Measurements from ENCODE around the gene NCF4. TPM values are rescaled to one million over a fixed set of nuclear protein-coding genes. Genes with fewer than 3 reads are reported as not detected.

NCF4 gene
- total RNA-seq, 5 donors from 2014 or later (not counting 1 experiment from before 2014, with no cell fraction given) = 8.0 to 23.6 (median 15.9) TPM

DNA sequence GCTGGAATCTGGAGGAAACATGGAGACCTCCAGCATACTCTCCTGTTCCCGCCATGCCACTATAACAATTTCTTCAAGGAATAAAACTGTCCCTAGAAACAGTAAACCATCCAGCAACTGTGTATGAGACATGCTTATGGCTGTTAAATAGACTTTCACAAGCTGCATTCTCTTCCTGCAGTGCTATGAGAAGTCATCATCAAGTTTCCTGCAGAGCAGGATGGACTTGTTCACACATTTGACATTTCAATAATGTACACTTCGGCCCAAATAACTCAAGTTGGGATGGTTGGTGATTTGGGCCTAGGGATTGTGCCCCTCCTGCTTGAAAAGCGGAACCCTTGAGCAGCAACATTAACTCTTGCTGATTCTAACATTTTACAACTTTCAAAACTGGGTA lies 32.5 kb downstream of the NCF4 start:
- H3K4me1 ChIP-seq (ENCODE audit: control insufficient read depth in 1 of 2, extremely low read depth in 1 of 2, insufficient read depth in 2 of 2, low read length in 2 of 2) = no peaks in the 10 kb centered on the region
- H3K4me3 Mint-ChIP-seq = no peak overlapping the region
- peaks cover 7% of the 10 kb centered on the region for H3K36me3 Mint-ChIP-seq
- H3K27ac ChIP-seq (ENCODE audit: low read length) = no peak overlapping the region
- no peak overlapping the region for H3K27ac Mint-ChIP-seq
- H3K9me3 Mint-ChIP-seq = peaks cover 6 to 12% (median 8%) of the 10 kb centered on the region in 3 donors
- WGBS (ENCODE audit: insufficient coverage) = no CpG with 5 or more reads among the region's 3 CpGs
- ATAC-seq (replicated peaks in 1 of 4) (no peak), DNase-seq (no peak)
- H3K27me3 Mint-ChIP-seq = no peaks in the 10 kb centered on the region
- CTCF ChIA-PET = no interaction called here
- no peaks in the 10 kb centered on the region for H3K9me3 ChIP-seq
- peaks cover 0 to 2% (median 0%) of the 10 kb centered on the region in 3 donors for H3K4me1 Mint-ChIP-seq
- H3K36me3 ChIP-seq (ENCODE audit: control insufficient read depth in 2 of 2, extremely low read depth in 1 of 2, insufficient read depth in 1 of 2, low read length in 1 of 2) = no peaks in the 10 kb centered on the region
- peaks cover 0 to 14% of the 10 kb centered on the region in 2 experiments for H3K27me3 ChIP-seq (replicated peaks in 1 of 2; ENCODE audit: control insufficient read depth in 2 of 2, extremely low read depth in 1 of 2, insufficient read depth in 2 of 2, low read length in 1 of 2)
- H3K4me3 ChIP-seq (ENCODE audit: control insufficient read depth in 1 of 2, extremely low read depth in 1 of 2, low read length in 1 of 2) = no peak overlapping the region
- POLR2A ChIA-PET = no interaction called here

GRCh38 chr22:36894266-36894665 lies 33.5 kb downstream of the NCF4 start:
- no CpG with 5 or more reads among the region's 1 CpG for WGBS (ENCODE audit: insufficient coverage)
- DNase-seq = no peak
- CTCF ChIA-PET = no interaction called here
- POLR2A ChIA-PET = no interaction called here
- peaks cover 2 to 7% of the 10 kb centered on the region in 2 donors for H3K27me3 Mint-ChIP-seq
- Histone ChIP-seq H3K27me3 (replicated peaks in 1 of 2; ENCODE audit: control insufficient read depth in 2 of 2, extremely low read depth in 1 of 2, insufficient read depth in 2 of 2, low read length in 1 of 2) (peaks cover 0 to 14% of the 10 kb centered on the region in 2 experiments), H3K4me3 (ENCODE audit: control insufficient read depth in 1 of 2, extremely low read depth in 1 of 2, low read length in 1 of 2) (no peak overlapping the region), H3K4me1 (ENCODE audit: control insufficient read depth in 1 of 2, extremely low read depth in 1 of 2, insufficient read depth in 2 of 2, low read length in 2 of 2) (no peaks in the 10 kb centered on the region), H3K36me3 (ENCODE audit: control insufficient read depth in 2 of 2, extremely low read depth in 1 of 2, insufficient read depth in 1 of 2, low read length in 1 of 2) (no peaks in the 10 kb centered on the region), H3K27ac (ENCODE audit: low read length) (no peak overlapping the region), H3K9me3 (no peaks in the 10 kb centered on the region)
- H3K36me3 Mint-ChIP-seq = peaks cover 7% of the 10 kb centered on the region
- ATAC-seq (replicated peaks in 1 of 4) = no peak
- H3K27ac Mint-ChIP-seq = no peak overlapping the region
- peaks cover 6 to 12% (median 8%) of the 10 kb centered on the region in 3 donors for H3K9me3 Mint-ChIP-seq
- no peak overlapping the region for H3K4me3 Mint-ChIP-seq
- peaks cover 0 to 2% (median 0%) of the 10 kb centered on the region in 3 donors for H3K4me1 Mint-ChIP-seq

DNA sequence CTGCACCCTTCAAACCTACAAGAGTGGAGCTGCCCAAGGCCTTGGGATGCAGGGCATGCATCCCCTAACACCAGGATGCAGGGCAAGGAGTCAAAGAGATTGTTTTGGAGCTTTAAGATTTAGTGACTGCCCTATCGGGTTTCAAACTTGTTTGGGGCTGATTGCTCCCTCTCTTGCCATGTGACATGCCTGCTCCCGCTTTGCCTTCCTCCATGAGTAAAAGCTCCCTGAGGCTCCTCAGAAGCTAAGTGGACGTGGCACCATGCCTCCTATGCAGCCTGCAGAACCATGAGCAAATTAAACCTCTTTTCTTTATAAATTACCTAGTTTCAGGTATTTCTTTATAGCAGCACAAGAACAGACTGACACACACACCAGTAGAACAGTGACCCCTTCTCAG lies 36.8 kb downstream of the NCF4 start:
- no peak overlapping the region for H3K4me3 Mint-ChIP-seq
- H3K4me1 Mint-ChIP-seq = peaks cover 0 to 11% (median 6%) of the 10 kb centered on the region in 3 donors
- peaks cover 6 to 12% (median 8%) of the 10 kb centered on the region in 3 donors for H3K9me3 Mint-ChIP-seq
- ATAC-seq (replicated peaks in 1 of 4) (no peak), DNase-seq (no peak)
- Histone ChIP-seq H3K27me3 (replicated peaks in 1 of 2; ENCODE audit: control insufficient read depth in 2 of 2, extremely low read depth in 1 of 2, insufficient read depth in 2 of 2, low read length in 1 of 2) (peaks cover 0 to 35% of the 10 kb centered on the region in 2 experiments), H3K4me3 (ENCODE audit: control insufficient read depth in 1 of 2, extremely low read depth in 1 of 2, low read length in 1 of 2) (no peak overlapping the region), H3K9me3 (no peaks in the 10 kb centered on the region), H3K4me1 (ENCODE audit: control insufficient read depth in 1 of 2, extremely low read depth in 1 of 2, insufficient read depth in 2 of 2, low read length in 2 of 2) (no peaks in the 10 kb centered on the region), H3K27ac (ENCODE audit: low read length) (no peak overlapping the region), H3K36me3 (ENCODE audit: control insufficient read depth in 2 of 2, extremely low read depth in 1 of 2, insufficient read depth in 1 of 2, low read length in 1 of 2) (no peaks in the 10 kb centered on the region)
- peaks cover 21 to 32% of the 10 kb centered on the region in 2 donors for H3K27me3 Mint-ChIP-seq
- WGBS (ENCODE audit: insufficient coverage) = 88% methylated on average over 2 of the region's 3 CpGs
- CTCF ChIA-PET = no interaction called here
- H3K27ac Mint-ChIP-seq = no peak overlapping the region
- H3K36me3 Mint-ChIP-seq = peaks cover 7% of the 10 kb centered on the region
- POLR2A ChIA-PET = interaction anchor here in 1 of 2 donors (0.5 kb wide), 1 partner anchor 9 kb away, joined by 7 read pairs; no protein-coding TSS in a partner anchor

GRCh38 chr22:36898690-36899089 lies 37.9 kb downstream of the NCF4 start:
- 69% methylated on average over 4 of the region's 4 CpGs for WGBS (ENCODE audit: insufficient coverage)
- no peak overlapping the region for H3K27ac Mint-ChIP-seq
- Histone ChIP-seq H3K4me1 (ENCODE audit: control insufficient read depth in 1 of 2, extremely low read depth in 1 of 2, insufficient read depth in 2 of 2, low read length in 2 of 2) (no peaks in the 10 kb centered on the region), H3K9me3 (no peaks in the 10 kb centered on the region), H3K36me3 (ENCODE audit: control insufficient read depth in 2 of 2, extremely low read depth in 1 of 2, insufficient read depth in 1 of 2, low read length in 1 of 2) (no peaks in the 10 kb centered on the region), H3K27ac (ENCODE audit: low read length) (no peak overlapping the region), H3K27me3 (replicated peaks in 1 of 2; ENCODE audit: control insufficient read depth in 2 of 2, extremely low read depth in 1 of 2, insufficient read depth in 2 of 2, low read length in 1 of 2) (peaks cover 0 to 35% of the 10 kb centered on the region in 2 experiments), H3K4me3 (ENCODE audit: control insufficient read depth in 1 of 2, extremely low read depth in 1 of 2, low read length in 1 of 2) (no peak overlapping the region)
- H3K36me3 Mint-ChIP-seq = peaks cover 7% of the 10 kb centered on the region
- H3K27me3 Mint-ChIP-seq = peaks cover 29 to 40% of the 10 kb centered on the region in 2 donors
- ChIA-PET CTCF (no interaction called here), POLR2A (no interaction called here)
- ATAC-seq (replicated peaks in 1 of 4) (no peak), DNase-seq (no peak)
- peaks cover 6 to 12% (median 8%) of the 10 kb centered on the region in 3 donors for H3K9me3 Mint-ChIP-seq
- H3K4me3 Mint-ChIP-seq = no peak overlapping the region
- peaks cover 3 to 11% (median 6%) of the 10 kb centered on the region in 3 donors for H3K4me1 Mint-ChIP-seq

DNA sequence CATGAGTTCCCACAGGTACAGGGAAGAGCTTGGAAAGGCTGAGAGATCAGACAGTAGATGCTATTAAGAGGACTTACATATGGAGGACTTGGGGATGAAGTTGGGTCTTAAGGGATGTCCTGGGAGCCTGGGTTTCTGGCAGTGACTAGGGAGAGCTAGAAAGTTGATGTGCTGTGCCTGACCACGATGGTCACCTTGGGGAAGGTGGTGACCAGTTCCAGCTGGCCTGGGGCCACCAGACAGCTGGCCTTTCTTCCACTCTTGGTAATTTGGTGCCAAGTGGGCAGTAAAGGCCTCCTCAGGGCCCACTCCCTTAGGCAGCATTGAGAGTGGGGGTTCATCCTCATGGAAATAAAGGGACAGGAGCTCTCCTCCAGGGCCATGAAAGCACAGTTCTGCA lies 38.7 kb downstream of the NCF4 start:
- Mint-ChIP-seq H3K27ac (no peak overlapping the region), H3K27me3 (peaks cover 35 to 46% of the 10 kb centered on the region in 2 donors), H3K4me1 (peaks cover 5 to 11% (median 6%) of the 10 kb centered on the region in 3 donors), H3K9me3 (peaks cover 6 to 12% (median 8%) of the 10 kb centered on the region in 3 donors), H3K36me3 (peaks cover 7% of the 10 kb centered on the region), H3K4me3 (no peak overlapping the region)
- Histone ChIP-seq H3K9me3 (no peaks in the 10 kb centered on the region), H3K27ac (ENCODE audit: low read length) (no peak overlapping the region), H3K4me1 (ENCODE audit: control insufficient read depth in 1 of 2, extremely low read depth in 1 of 2, insufficient read depth in 2 of 2, low read length in 2 of 2) (no peaks in the 10 kb centered on the region), H3K27me3 (replicated peaks in 1 of 2; ENCODE audit: control insufficient read depth in 2 of 2, extremely low read depth in 1 of 2, insufficient read depth in 2 of 2, low read length in 1 of 2) (peaks cover 0 to 39% of the 10 kb centered on the region in 2 experiments), H3K4me3 (ENCODE audit: control insufficient read depth in 1 of 2, extremely low read depth in 1 of 2, low read length in 1 of 2) (no peak overlapping the region), H3K36me3 (ENCODE audit: control insufficient read depth in 2 of 2, extremely low read depth in 1 of 2, insufficient read depth in 1 of 2, low read length in 1 of 2) (no peaks in the 10 kb centered on the region)
- ChIA-PET CTCF (no interaction called here), POLR2A (no interaction called here)
- no peak for DNase-seq
- 80% methylated on average over 1 of the region's 1 CpG for WGBS (ENCODE audit: insufficient coverage)
- ATAC-seq (replicated peaks in 1 of 4) = no peak

DNA sequence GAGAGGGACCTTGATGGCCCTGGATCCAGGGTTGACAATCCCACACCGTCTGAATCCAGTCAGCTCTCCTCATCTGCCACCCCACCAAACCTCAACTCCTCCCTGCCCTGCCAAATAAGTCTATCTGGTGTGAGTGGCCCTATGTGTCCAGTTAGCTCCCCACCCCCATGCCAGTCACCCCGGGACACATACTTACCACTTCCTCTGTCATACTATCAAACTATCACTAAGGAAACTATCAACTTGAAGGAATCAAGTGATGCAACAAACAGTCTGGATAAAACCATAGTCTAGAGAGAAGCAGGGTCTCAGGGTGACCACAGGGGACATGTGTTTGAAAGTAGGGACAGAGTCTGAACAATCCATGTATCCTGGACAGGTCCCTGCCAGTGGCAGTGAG lies 39.4 kb downstream of the NCF4 start:
- no peak overlapping the region for H3K27ac ChIP-seq (ENCODE audit: low read length)
- POLR2A ChIA-PET = no interaction called here

More for the DNA sequence above, 39.4 kb downstream of the NCF4 start:
- H3K9me3 Mint-ChIP-seq = peaks cover 2 to 7% (median 4%) of the 10 kb centered on the region in 3 donors
- peaks cover 0 to 42% of the 10 kb centered on the region in 2 experiments for H3K27me3 ChIP-seq (replicated peaks in 1 of 2; ENCODE audit: control insufficient read depth in 2 of 2, extremely low read depth in 1 of 2, insufficient read depth in 2 of 2, low read length in 1 of 2)
- WGBS (ENCODE audit: insufficient coverage) = 100% methylated on average over 1 of the region's 2 CpGs
- H3K4me3 Mint-ChIP-seq = no peak overlapping the region
- H3K36me3 Mint-ChIP-seq = peaks cover 3% of the 10 kb centered on the region
- peak in 3 of 35 experiments; percentile 20 to 38 (median 25) for DNase-seq
- no peaks in the 10 kb centered on the region for H3K36me3 ChIP-seq (ENCODE audit: control insufficient read depth in 2 of 2, extremely low read depth in 1 of 2, insufficient read depth in 1 of 2, low read length in 1 of 2)
- no peak overlapping the region for H3K27ac Mint-ChIP-seq
- H3K4me1 Mint-ChIP-seq = peaks cover 5 to 11% (median 6%) of the 10 kb centered on the region in 3 donors
- H3K4me1 ChIP-seq (ENCODE audit: control insufficient read depth in 1 of 2, extremely low read depth in 1 of 2, insufficient read depth in 2 of 2, low read length in 2 of 2) = no peaks in the 10 kb centered on the region
- CTCF ChIA-PET = no interaction called here
- H3K27me3 Mint-ChIP-seq = peaks cover 40 to 52% of the 10 kb centered on the region in 2 donors
- no peak for ATAC-seq (replicated peaks in 1 of 4)
- no peaks in the 10 kb centered on the region for H3K9me3 ChIP-seq
- H3K4me3 ChIP-seq (ENCODE audit: control insufficient read depth in 1 of 2, extremely low read depth in 1 of 2, low read length in 1 of 2) = no peak overlapping the region
